Endothelial cell of umbilical vein (primary cell): ENCODE data around the gene FOS. TPM values are rescaled to one million over a fixed set of nuclear protein-coding genes. Genes with fewer than 3 reads are reported as not detected.

ENCODE experiments used
- BruUV-seq: library from RNA; stranded (reverse); fragments of 400-500 nt; replicated peaks from 2 replicates; lab custom pipeline; 2021; lab: Mats Ljungman, UMichigan
- CTCF ChIA-PET: fragments of 300-600, 350-600 bp; sonication (Branson Sonifier 250); formaldehyde crosslinking; loops from one replicate; lab custom pipeline; 2021; ENCODE audit warnings: antibody characterized with exemption, inconsistent platforms; lab: Charles Lee
- POLR2A ChIA-PET: fragments of 300-600, 350-600 bp; sonication (Branson Sonifier 250); formaldehyde crosslinking; loops from one replicate; lab custom pipeline; 2021; ENCODE audit warnings: antibody characterized with exemption, inconsistent platforms; lab: Charles Lee
- DNase-seq: peaks from one replicate; pipeline ENCODE4 v3.0.0-alpha.2; 2011; ENCODE audit warnings: low read depth, low spot score
- FAIRE-seq: peaks from 2 replicates; lab custom pipeline; 2011; peaks lifted over from hg19 to GRCh38; lab: Jason Lieb, UNC
- H2AFZ ChIP-seq: 2 replicates; pipeline ENCODE4 v1.6.0; 2012; ENCODE audit warnings: low read depth, low read length, control low read depth, inconsistent platforms
- H3K27ac ChIP-seq: 2 replicates; pipeline ENCODE4 v1.5.1; 2011; ENCODE audit warnings: low read depth, mild to moderate bottlenecking, control low read depth, low read length, moderate library complexity; ENCODE audit not compliant: insufficient read depth
- H3K27me3 ChIP-seq, 2 experiments: 2 replicates each; pipeline versions ENCODE4 v1.6.0 to v1.6.1; 2011; ENCODE audit warnings: low read length in 2 of 2, mixed read lengths in 1 of 2; ENCODE audit not compliant: control insufficient read depth in 2 of 2, insufficient read depth in 2 of 2
- H3K36me3 ChIP-seq, 2 experiments: 2 replicates in 1 of 2; 3 replicates in 1 of 2; pipeline ENCODE4 v1.5.1; 2011; ENCODE audit warnings: low read length in 2 of 2, mild to moderate bottlenecking in 1 of 2, moderate library complexity in 1 of 2; ENCODE audit not compliant: control insufficient read depth in 2 of 2, insufficient read depth in 2 of 2; ENCODE audit errors: extremely low read depth in 1 of 2
- H3K4me1 ChIP-seq: 3 replicates; pipeline ENCODE4 v1.5.1; 2011; ENCODE audit warnings: mild to moderate bottlenecking, low read length; ENCODE audit not compliant: control insufficient read depth, insufficient read depth; ENCODE audit errors: extremely low read depth
- H3K4me2 ChIP-seq: 2 replicates; pipeline ENCODE4 v1.6.1; 2011; ENCODE audit warnings: low read length, control low read depth, mixed read lengths; ENCODE audit not compliant: insufficient read depth
- H3K4me3 ChIP-seq, 3 experiments: fragments of 200-600 bp in 1 of 3; sonication (generic), shearing (Covaris generic) in 1 of 3; replicated peaks in 1 of 3; 2 replicates each; pipeline ENCODE4 v1.5.1; 2011 to 2016; ENCODE audit warnings: control low read depth in 3 of 3, low read length in 3 of 3, mild to moderate bottlenecking in 2 of 3, inconsistent platforms in 1 of 3, low read depth in 1 of 3, moderate library complexity in 1 of 3; ENCODE audit not compliant: insufficient read depth in 1 of 3
- H3K79me2 ChIP-seq: 2 replicates; pipeline ENCODE4 v1.6.0; 2012; ENCODE audit warnings: low read length, inconsistent platforms; ENCODE audit not compliant: control insufficient read depth, insufficient read depth
- H3K9ac ChIP-seq: replicated peaks from 2 replicates; pipeline ENCODE3; 2011; ENCODE audit warnings: low read length, control low read depth; ENCODE audit not compliant: insufficient read depth; ENCODE audit errors: extremely low read depth
- H3K9me1 ChIP-seq: replicated peaks from 3 replicates; pipeline ENCODE4 v1.6.0; 2011; ENCODE audit warnings: mild to moderate bottlenecking, low read length; ENCODE audit not compliant: control insufficient read depth, insufficient read depth; ENCODE audit errors: extremely low read depth
- H3K9me3 ChIP-seq: replicated peaks from 2 replicates; pipeline ENCODE4 v1.5.1; 2012; ENCODE audit warnings: low read length, inconsistent platforms; ENCODE audit not compliant: control insufficient read depth, insufficient read depth
- H4K20me1 ChIP-seq: replicated peaks from 2 replicates; pipeline ENCODE3; 2011; ENCODE audit warnings: mild to moderate bottlenecking, low read length; ENCODE audit not compliant: control insufficient read depth, insufficient read depth; ENCODE audit errors: extremely low read depth
- EZH2 ChIP-seq: IDR thresholded peaks from 2 replicates; pipeline ENCODE4 v1.6.1; 2012; ENCODE audit warnings: borderline replicate concordance, low read depth, mild to moderate bottlenecking, moderate library complexity, low read length, inconsistent platforms; ENCODE audit not compliant: severe bottlenecking
- FOS ChIP-seq: IDR thresholded peaks from 2 replicates; pipeline ENCODE4 v1.6.1; 2011; ENCODE audit warnings: mild to moderate bottlenecking, low read length, moderate library complexity, borderline replicate concordance; ENCODE audit not compliant: insufficient read depth
- GATA2 ChIP-seq: IDR thresholded peaks from 2 replicates; pipeline ENCODE4 v1.7.0; 2011; ENCODE audit warnings: low read depth, mild to moderate bottlenecking, moderate library complexity, mixed read lengths, low read length; ENCODE audit not compliant: insufficient read length, insufficient read depth
- JUN ChIP-seq: IDR thresholded peaks from 2 replicates; pipeline ENCODE4 v1.6.1; 2011; ENCODE audit warnings: borderline replicate concordance, low read depth; ENCODE audit not compliant: insufficient read length, insufficient read depth
- MYC ChIP-seq: IDR thresholded peaks from one replicate; pipeline ENCODE4 v1.6.1; 2011; ENCODE audit warnings: mild to moderate bottlenecking, low read depth, low read length
- POLR2A ChIP-seq: IDR thresholded peaks from 2 replicates; pipeline ENCODE4 v1.6.1; 2012; ENCODE audit warnings: low read depth, mild to moderate bottlenecking, control low read depth, low read length
- POLR2AphosphoS5 ChIP-seq: IDR thresholded peaks from 2 replicates; pipeline ENCODE4 v1.6.1; 2012; ENCODE audit warnings: low read depth, mild to moderate bottlenecking, control low read depth, low read length, moderate library complexity; ENCODE audit not compliant: insufficient read depth
- dilution Hi-C: fragments of 300-500 bp; cut with MboI; formaldehyde crosslinking; loops from one replicate; pipeline ENCODE4 v1.15.0; 2019; ENCODE audit warnings: low sequenced_read_pairs; ENCODE audit not compliant: extremely low pct_ligation_motif_present
- intact Hi-C: fragments of 100-400 bp; cut with micrococcal nuclease; formaldehyde crosslinking; loops from one replicate; pipeline ENCODE4 v1.10.0; 2022
- polyA plus RNA-seq, 4 experiments: library from polyadenylated mRNA; depleted of rRNA in 3 of 4; stranded (reverse) in 3 of 4; unstranded in 1 of 4; fragments of >200 nt; gene quantifications; 2 replicates each; pipeline versions ENCODE4 v1.2.1 to v1.2.3, GENCODE V29; 2011 to 2012; ENCODE audit warnings: missing spikeins in 1 of 4
- total RNA-seq: library from RNA; stranded (reverse); gene quantifications from 2 replicates; pipeline ENCODE4 v1.2.3, GENCODE V29; 2021
- TF ChIP-seq, protein P1 (sequence below), 2 donors: IDR thresholded peaks; 1 replicate in 1 of 2; 2 replicates in 1 of 2; pipeline ENCODE4 v1.5.1; 2011; ENCODE audit warnings: low read length in 2 of 2, mild to moderate bottlenecking in 2 of 2, moderate library complexity in 2 of 2, control low read depth in 1 of 2, inconsistent platforms in 1 of 2, low read depth in 1 of 2; ENCODE audit not compliant: insufficient read depth in 1 of 2; ENCODE audit errors: extremely low read depth in 1 of 2
- TF ChIP-seq, protein P2 (sequence below): IDR thresholded peaks from 2 replicates; pipeline ENCODE4 v1.6.1; 2011; ENCODE audit not compliant: insufficient read depth, insufficient read length

FOS gene
- total and polyA plus RNA-seq, 2 donors (not counting 3 experiments of a cell fraction or from before 2014, with no cell fraction given) = 9.2 to 41.6 TPM

DNA sequence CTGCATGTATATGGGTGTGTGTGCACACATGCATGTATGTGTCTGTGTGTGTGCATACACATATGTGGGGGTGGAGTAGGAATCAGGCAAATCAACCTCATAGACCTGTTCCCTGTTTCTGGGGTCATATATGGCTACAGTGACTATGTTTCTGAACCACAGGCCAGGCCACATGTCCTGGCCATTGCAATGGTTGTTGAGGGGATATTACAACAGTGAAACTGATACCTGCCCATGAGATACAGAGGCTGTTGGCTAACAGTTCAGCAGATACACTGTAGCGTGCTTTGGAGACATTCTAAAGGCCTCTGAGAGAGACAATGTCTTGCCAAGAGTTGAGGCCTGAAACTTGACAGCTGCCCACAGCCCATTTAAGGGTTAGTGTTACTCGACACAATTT, 47.3 kb upstream of the FOS start:
- H2AFZ ChIP-seq = no peak overlapping the region
- DNase-seq (no peak), FAIRE-seq (no peak)
- intact Hi-C loops = no loop called here
- H3K4me1 ChIP-seq = peaks cover 18% of the 10 kb centered on the region
- H3K79me2 ChIP-seq = no peaks in the 10 kb centered on the region
- no peak overlapping the region for H3K27ac ChIP-seq
- no peaks in the 10 kb centered on the region for H3K27me3 ChIP-seq
- H3K9me1 ChIP-seq = no peaks in the 10 kb centered on the region
- H3K4me2 ChIP-seq = no peak overlapping the region
- TF ChIP-seq FOS (no peak), MYC (no peak), POLR2AphosphoS5 (no peak), EZH2 (no peak), JUN (no peak), GATA2 (no peak), POLR2A (no peak)
- TF ChIP-seq, protein P1, sequence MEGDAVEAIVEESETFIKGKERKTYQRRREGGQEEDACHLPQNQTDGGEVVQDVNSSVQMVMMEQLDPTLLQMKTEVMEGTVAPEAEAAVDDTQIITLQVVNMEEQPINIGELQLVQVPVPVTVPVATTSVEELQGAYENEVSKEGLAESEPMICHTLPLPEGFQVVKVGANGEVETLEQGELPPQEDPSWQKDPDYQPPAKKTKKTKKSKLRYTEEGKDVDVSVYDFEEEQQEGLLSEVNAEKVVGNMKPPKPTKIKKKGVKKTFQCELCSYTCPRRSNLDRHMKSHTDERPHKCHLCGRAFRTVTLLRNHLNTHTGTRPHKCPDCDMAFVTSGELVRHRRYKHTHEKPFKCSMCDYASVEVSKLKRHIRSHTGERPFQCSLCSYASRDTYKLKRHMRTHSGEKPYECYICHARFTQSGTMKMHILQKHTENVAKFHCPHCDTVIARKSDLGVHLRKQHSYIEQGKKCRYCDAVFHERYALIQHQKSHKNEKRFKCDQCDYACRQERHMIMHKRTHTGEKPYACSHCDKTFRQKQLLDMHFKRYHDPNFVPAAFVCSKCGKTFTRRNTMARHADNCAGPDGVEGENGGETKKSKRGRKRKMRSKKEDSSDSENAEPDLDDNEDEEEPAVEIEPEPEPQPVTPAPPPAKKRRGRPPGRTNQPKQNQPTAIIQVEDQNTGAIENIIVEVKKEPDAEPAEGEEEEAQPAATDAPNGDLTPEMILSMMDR (IDR thresholded peaks at IDR 0.05; ENCODE audit: extremely low read depth in 1 of 2, insufficient read depth in 1 of 2, low read depth in 1 of 2, low read length in 2 of 2) = no peak
- TF ChIP-seq, protein P2, sequence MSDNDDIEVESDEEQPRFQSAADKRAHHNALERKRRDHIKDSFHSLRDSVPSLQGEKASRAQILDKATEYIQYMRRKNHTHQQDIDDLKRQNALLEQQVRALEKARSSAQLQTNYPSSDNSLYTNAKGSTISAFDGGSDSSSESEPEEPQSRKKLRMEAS = no peak
- no peaks in the 10 kb centered on the region for H3K36me3 ChIP-seq
- POLR2A ChIA-PET = no interaction called here
- CTCF ChIA-PET = no interaction called here
- no peaks in the 10 kb centered on the region for H3K9me3 ChIP-seq
- BruUV-seq = no TSS peak
- no peak overlapping the region for H3K9ac ChIP-seq
- dilution Hi-C loops = no loop called here
- H3K4me3 ChIP-seq = no peak overlapping the region
- H4K20me1 ChIP-seq = no peaks in the 10 kb centered on the region
